Measurements from ENCODE around the gene POLR1H. TPM values are rescaled to one million over a fixed set of nuclear protein-coding genes. Genes with fewer than 3 reads are reported as not detected.

Gene POLR1H
- total RNA-seq, 1 experiment from 2014 or later, result 32.4 TPM

GRCh38 chr6:30075790-30076732 is 15.0 kb downstream of the POLR1H start:
- DNase-seq (ENCODE audit: low read depth, low spot score), result no peak
- in situ Hi-C loops (cut with HindIII; ENCODE audit: low pct_unique_long_range_greater_than_20kb, low sequenced_read_pairs), result no loop called here

DNA sequence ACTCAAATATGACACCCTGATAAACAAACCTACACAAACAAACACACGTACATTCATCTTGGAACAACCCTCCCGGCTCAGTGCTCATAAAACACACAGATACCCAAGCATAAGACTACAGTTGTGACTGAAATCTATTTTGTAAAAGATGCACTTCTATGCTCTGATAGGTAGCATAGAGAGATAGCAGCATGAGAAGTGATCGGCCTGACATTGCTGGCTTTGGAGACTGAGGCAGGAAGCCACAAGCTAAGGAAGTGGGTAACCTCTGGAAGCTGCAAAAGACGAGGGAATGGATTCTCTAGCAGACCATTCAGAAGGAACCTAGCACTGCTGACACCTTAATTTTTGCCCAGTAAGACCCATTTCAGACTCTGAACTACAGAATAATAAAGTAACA is 16.2 kb downstream of the POLR1H start:
- in situ Hi-C loops (cut with HindIII; ENCODE audit: low pct_unique_long_range_greater_than_20kb, low sequenced_read_pairs), result no loop called here

GRCh38 chr6:30087876-30088275 is 26.8 kb downstream of the POLR1H start:
- DNase-seq (ENCODE audit: low read depth, low spot score), result no peak
- in situ Hi-C loops (cut with HindIII; ENCODE audit: low pct_unique_long_range_greater_than_20kb, low sequenced_read_pairs), result no loop called here

More for the DNA sequence above, 16.2 kb downstream of the POLR1H start:
- DNase-seq (ENCODE audit: low read depth, low spot score), result no peak

DNA sequence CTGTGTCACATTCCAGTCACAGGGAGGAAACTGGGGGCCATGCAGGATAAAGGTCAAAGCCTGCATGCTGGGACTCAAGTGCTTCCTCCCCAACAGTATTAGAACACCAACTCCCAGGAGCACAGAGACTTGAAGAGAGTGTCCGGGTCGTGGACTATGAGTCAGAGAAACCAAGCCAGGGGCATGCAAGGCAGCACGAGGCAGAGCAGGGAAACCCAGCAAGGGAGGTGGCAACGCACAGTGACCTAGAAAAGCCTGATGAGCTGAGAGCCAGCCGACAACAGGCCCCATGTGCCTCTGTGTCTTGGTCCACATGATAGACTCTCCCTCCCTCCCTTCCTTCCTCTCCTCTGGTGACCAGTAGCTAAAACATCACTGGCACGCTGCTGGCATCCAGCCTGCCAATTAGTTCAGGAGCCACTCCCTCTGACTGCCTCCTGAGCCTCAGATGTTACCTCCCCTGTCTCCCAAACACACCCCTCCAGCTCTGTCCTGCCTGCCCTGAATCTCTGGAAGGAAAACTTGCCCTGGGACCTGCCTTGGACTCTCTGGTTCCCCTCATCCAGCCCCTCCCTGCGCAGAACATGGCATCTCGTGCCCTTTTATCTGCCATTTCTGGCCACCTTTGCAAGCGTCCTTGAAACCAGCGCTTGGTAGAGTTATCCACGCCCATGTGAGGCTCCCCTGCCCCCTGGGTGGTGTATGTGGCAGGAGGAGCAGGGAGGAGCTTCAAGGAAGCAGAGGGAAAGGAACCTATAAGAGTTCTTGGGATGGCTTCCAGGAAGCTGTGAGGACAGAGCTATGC is 30.7 kb downstream of the POLR1H start:
- in situ Hi-C loops (cut with HindIII; ENCODE audit: low pct_unique_long_range_greater_than_20kb, low sequenced_read_pairs), result no loop called here
- peak; percentile 62 for DNase-seq (ENCODE audit: low read depth, low spot score)

DNA sequence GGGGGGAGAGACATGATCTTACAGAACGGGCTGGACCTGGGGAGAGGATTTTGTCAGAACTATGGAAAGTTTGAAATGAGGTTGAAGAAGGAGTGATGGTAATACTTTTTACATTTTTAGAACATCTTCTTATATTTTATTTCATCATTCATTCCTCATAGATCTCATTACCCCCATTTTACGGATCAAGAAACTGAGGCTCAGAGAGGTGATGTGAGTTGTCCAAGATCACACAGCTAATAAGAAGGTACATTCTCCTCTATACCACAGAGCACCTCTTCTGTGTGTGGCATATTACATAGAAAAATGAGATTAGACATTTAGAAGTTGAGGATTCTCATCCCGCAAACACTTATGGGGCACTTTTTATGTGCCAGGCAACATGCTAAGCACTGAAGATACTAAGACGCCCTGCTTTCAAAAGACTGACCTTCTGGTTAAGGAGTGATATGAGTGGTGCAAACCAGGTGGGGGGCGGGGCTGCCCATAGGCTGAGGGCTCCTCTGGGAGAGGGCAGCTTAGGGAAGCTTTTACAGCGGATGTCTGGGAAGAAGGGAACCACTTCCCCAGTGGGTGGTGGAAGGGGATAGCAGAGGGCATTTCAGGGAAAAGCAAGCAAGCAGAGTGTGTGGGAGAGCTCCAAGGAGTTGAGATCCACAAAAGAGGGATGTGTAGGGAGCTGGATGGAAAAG is 31.9 kb downstream of the POLR1H start:
- DNase-seq (ENCODE audit: low read depth, low spot score), result no peak
- in situ Hi-C loops (cut with HindIII; ENCODE audit: low pct_unique_long_range_greater_than_20kb, low sequenced_read_pairs), result no loop called here

DNA sequence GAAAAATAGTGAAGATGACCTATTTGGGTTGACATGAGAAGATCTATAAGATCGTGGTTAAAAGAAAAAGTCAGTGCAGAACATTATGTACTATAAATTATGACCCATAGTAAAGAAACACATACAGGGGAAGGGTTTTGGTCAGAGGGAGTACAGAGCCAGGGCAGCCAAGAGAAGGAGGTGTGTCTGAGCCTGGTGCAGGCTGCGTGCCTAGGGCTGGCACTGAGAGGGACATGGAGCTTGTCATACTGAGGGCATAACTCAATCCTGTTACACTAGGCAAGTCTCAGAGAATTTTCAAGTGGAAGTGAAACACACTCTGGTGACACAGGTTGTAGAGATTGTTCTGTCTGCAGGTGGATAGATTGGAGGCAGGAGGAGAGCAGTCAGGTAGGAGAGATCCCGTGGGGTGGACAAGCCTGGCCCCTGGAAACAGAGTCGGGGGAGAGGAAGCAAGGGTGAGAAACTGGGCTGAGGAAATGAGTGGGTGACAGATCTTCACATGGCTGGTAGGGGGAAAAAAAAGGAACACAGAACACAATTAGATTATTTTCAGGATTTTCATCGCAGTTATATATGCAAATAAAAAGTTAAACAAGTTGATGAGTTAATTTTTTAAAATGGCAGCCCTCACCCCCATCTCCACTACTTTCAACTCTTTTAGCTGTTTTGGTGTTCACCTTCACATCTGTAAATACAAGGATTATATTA is 33.0 kb downstream of the POLR1H start:
- in situ Hi-C loops (cut with HindIII; ENCODE audit: low pct_unique_long_range_greater_than_20kb, low sequenced_read_pairs), result no loop called here
- DNase-seq (ENCODE audit: low read depth, low spot score), result no peak

DNA sequence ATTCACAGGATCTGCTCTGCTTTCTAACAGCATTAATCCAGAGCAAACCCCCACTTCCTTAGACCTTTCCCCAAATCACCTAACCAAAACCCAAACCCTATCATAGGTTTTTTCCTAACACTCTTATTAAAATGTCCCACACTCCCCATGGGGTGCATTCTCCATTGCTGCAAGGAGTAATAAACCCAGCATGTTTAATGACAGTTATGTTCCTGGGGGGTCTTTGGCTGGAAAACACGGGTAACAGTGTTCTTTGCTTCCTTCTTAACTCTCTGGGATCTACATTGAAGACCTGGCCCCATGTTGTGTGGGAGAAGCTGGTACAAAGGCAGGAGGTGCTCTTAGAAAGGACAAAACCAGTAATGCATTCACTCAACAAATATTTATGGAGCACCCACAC is 35.8 kb downstream of the POLR1H start:
- in situ Hi-C loops (cut with HindIII; ENCODE audit: low pct_unique_long_range_greater_than_20kb, low sequenced_read_pairs), result no loop called here

GRCh38 chr6:30097902-30098768 is 37.1 kb downstream of the POLR1H start:
- in situ Hi-C loops (cut with HindIII; ENCODE audit: low pct_unique_long_range_greater_than_20kb, low sequenced_read_pairs), result no loop called here
- DNase-seq (ENCODE audit: low read depth, low spot score), result no peak

More for the DNA sequence above, 35.8 kb downstream of the POLR1H start:
- DNase-seq (ENCODE audit: low read depth, low spot score), result no peak

DNA sequence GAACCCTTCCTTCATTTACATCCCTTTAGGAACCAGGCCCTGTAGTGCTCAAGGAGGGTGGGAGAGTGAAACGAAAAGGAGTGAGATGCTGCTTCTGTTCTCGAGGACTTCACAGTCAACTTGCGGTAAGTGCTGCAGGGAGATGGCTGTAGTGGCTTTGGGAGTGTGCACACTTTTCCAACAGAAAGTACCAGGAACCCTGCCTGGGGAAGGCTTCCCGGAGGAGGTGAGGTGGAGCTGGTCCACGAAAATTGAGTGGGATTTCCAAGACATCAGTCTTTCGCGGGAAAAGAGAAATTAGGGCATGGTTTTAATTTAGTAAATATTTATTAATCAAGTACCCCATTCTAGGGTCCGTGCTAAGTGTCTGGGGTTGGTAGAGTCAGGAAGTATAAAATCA is 39.1 kb downstream of the POLR1H start:
- DNase-seq (ENCODE audit: low read depth, low spot score), result no peak
- in situ Hi-C loops (cut with HindIII; ENCODE audit: low pct_unique_long_range_greater_than_20kb, low sequenced_read_pairs), result no loop called here

DNA sequence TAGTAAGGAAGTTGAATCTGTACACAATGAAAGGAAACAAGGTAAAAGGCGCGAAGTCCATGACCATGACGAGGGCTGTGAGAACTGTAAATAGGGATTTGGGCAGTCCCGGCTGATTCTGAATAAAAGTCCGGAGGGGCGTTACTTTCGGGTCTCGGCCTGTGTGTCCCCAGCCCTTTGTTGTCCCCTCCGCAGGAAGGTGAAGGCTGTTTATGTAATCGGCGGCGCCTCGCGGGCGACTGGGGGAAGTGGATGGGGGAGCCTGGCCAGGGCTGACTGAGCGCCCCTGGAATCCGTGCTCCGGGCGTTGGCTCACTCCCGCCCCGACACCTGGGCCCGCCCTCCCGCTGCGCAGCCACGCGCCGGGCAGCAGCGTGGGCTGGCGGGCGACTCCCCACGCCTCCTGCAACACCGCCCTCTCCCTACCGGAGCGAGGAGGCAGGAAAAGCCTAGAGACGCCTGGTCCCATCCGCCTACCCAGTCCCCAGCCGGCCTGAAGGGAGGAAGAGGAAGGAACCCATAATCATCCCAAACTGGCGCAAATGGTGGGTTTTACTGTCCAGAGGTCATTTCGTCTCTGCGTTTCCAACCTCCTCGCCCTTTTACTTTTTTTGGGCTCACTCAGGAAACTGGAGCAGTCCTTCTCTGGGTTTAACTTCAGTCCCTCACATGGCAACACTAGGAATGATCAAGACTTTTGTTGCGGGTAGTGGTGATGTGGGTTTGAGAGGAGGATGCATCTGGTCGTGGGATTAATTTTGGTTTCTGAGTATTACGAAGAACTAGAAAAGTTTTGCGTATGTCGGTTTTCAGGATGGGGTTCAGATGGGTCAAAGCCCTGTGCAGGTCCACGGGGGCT is 39.7 kb downstream of the POLR1H start:
- no peak for DNase-seq (ENCODE audit: low read depth, low spot score)
- in situ Hi-C loops (cut with HindIII; ENCODE audit: low pct_unique_long_range_greater_than_20kb, low sequenced_read_pairs), result no loop called here

DNA sequence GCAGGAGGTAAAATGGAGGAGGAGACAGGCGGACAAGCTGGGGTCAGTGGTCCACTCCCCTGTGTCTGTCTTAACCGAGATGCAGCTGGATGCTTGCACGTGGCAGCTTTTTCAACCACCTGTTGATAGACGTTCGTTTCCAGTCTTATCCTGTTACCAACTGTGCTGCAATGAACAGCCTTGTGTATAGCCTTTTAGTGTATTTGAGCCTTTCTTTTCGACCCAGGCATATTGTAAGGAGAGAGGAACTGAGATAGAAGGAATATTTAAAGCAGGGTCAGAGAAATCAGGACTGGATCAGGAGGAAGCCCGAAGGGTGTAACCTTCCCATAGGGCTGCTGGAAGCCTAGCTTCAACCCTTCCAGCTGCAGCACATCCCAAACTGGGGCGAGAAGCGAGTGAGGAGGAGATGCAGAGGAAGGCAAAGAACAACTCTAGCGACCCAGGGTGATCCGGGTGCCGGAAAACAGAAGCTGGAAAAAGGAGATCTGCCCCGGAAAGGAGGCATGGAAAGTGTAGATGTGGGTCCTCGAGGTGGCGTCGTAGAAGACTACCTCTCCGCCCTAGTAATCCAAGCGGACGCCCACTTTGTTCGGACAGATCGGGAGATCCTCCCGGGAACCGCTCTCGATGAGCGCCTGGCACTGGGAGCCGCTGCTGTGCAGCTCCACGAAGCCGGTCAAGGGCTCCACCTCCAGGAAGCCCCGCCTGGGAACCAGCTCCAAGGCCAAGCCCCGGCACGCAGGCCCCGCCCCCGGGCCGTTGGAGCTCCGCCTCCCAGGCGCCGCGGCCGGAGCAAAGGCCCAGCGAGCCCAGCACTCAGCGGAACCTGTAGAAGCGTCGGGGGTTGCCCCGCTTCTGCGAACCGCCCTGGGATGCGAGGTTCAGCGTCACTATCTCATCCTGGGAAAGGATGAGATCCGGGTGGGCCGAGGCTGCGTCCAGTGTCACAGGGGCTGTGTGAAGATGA is 40.7 kb downstream of the POLR1H start:
- in situ Hi-C loops (cut with HindIII; ENCODE audit: low pct_unique_long_range_greater_than_20kb, low sequenced_read_pairs), result no loop called here
- peak; percentile 89 for DNase-seq (ENCODE audit: low read depth, low spot score)

DNA sequence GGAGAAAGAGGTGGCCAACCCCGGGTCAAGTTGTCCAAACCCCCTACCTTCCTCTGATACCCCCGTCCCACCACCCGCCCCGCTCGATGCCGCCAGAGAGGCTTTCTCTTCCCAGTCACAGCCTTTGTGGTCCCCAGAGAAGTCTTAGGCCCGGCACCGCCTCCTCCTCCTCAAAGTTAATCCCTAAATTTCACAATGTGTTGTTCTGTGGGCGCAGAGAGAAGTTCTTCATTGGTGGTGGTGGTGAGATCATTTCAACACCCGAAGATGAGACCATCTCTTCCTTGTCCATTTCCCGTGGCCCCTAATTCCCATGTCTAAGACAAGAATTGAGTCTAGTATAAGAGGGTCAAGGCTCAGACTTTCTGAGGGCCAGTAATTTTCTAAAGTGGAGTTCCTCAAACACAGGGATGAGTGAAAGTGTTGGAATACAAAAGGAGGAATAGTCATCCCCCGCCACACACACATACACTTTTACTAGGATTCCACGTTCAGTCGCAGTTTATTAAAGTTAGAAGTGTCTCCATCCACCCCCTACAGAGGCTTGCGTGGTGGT is 41.4 kb downstream of the POLR1H start:
- no peak for DNase-seq (ENCODE audit: low read depth, low spot score)
- in situ Hi-C loops (cut with HindIII; ENCODE audit: low pct_unique_long_range_greater_than_20kb, low sequenced_read_pairs), result no loop called here

DNA sequence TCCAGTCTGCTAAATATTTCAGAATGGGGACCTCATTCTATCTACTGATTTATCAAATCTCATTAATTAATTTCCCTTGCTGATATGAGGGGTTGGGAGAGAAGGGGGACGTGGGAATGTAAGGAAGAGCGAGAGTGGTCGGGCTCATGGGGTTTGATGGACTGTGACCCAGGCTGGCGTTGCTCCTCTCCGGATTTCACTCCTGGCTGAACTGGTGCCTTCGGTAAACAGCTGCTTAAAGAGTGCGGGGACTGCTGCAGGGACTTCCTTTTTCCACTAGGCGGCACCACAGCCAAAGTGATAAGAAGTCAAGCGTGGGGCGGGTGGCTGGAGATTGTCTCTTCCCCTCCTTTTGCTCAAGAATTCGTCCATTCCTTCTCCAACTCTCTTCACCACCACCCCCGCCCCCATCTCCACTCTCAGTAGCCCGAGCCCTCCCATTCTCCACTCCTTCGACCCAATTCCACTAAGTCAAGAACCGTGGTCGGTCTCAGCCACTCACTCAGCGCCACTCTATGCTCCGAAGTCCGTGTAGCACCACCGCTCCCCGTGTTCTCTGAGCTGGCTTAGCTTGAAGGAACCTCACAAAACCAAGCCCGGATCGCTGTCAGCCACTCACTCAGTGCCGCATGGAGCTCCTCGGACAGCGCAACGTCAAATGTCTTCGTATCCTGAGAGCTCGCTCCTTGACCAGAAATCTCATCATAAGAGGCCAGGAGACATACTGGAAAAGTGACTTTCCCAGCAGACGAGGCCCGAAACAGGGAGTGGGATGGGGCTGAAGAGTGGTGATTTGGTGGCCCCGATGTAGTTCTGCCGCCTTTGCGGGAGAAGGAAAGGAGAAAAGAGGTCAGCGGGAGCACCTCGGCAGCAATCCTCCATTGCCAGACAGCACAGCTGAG is 42.2 kb downstream of the POLR1H start:
- in situ Hi-C loops (cut with HindIII; ENCODE audit: low pct_unique_long_range_greater_than_20kb, low sequenced_read_pairs), result no loop called here
- DNase-seq (ENCODE audit: low read depth, low spot score), result peak; percentile 90

DNA sequence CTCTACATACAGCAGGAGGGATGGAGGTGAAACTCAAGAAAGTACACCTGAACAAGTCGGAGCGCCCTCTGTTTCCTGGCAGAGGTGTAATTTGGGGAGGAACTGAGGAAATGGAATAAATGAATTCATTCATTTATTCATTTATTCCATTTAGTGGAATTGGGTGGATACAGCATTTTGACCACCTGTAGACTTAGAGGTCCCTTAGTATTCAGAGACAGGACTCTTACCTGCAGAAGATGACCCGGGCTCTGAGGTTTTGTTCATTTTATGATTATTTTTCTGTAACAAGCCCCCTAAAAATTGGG is 42.8 kb downstream of the POLR1H start:
- DNase-seq (ENCODE audit: low read depth, low spot score), result no peak

More for the DNA sequence above, 42.8 kb downstream of the POLR1H start:
- in situ Hi-C loops (cut with HindIII; ENCODE audit: low pct_unique_long_range_greater_than_20kb, low sequenced_read_pairs), result no loop called here
